Endothelial cell of umbilical vein (primary cell): ENCODE results near the gene TMEM94. TPM values are rescaled to one million over a fixed set of nuclear protein-coding genes. Genes with fewer than 3 reads are reported as not detected.
A peak's percentile ranks its signal among the peaks of the same experiment; 100 is the strongest.

Source experiments
- BruUV-seq: library from RNA; stranded (reverse); fragments of 400-500 nt; replicated peaks from 2 replicates; lab custom pipeline; 2021; lab: Mats Ljungman, UMichigan
- CTCF ChIA-PET: fragments of 300-600, 350-600 bp; sonication (Branson Sonifier 250); formaldehyde crosslinking; loops from one replicate; lab custom pipeline; 2021; ENCODE audit warnings: antibody characterized with exemption, inconsistent platforms; lab: Charles Lee
- POLR2A ChIA-PET: fragments of 300-600, 350-600 bp; sonication (Branson Sonifier 250); formaldehyde crosslinking; loops from one replicate; lab custom pipeline; 2021; ENCODE audit warnings: antibody characterized with exemption, inconsistent platforms; lab: Charles Lee
- DNase-seq: peaks from one replicate; pipeline ENCODE4 v3.0.0-alpha.2; 2011; ENCODE audit warnings: low read depth, low spot score
- FAIRE-seq: peaks from 2 replicates; lab custom pipeline; 2011; peaks lifted over from hg19 to GRCh38; lab: Jason Lieb, UNC
- H2AFZ ChIP-seq: 2 replicates; pipeline ENCODE4 v1.6.0; 2012; ENCODE audit warnings: low read depth, low read length, control low read depth, inconsistent platforms
- H3K27ac ChIP-seq: 2 replicates; pipeline ENCODE4 v1.5.1; 2011; ENCODE audit warnings: low read depth, mild to moderate bottlenecking, control low read depth, low read length, moderate library complexity; ENCODE audit not compliant: insufficient read depth
- H3K27me3 ChIP-seq, 2 experiments: 2 replicates each; pipeline versions ENCODE4 v1.6.0 to v1.6.1; 2011; ENCODE audit warnings: low read length in 2 of 2, mixed read lengths in 1 of 2; ENCODE audit not compliant: control insufficient read depth in 2 of 2, insufficient read depth in 2 of 2
- H3K36me3 ChIP-seq, 2 experiments: 2 replicates in 1 of 2; 3 replicates in 1 of 2; pipeline ENCODE4 v1.5.1; 2011; ENCODE audit warnings: low read length in 2 of 2, mild to moderate bottlenecking in 1 of 2, moderate library complexity in 1 of 2; ENCODE audit not compliant: control insufficient read depth in 2 of 2, insufficient read depth in 2 of 2; ENCODE audit errors: extremely low read depth in 1 of 2
- H3K4me1 ChIP-seq: 3 replicates; pipeline ENCODE4 v1.5.1; 2011; ENCODE audit warnings: mild to moderate bottlenecking, low read length; ENCODE audit not compliant: control insufficient read depth, insufficient read depth; ENCODE audit errors: extremely low read depth
- H3K4me2 ChIP-seq: 2 replicates; pipeline ENCODE4 v1.6.1; 2011; ENCODE audit warnings: low read length, control low read depth, mixed read lengths; ENCODE audit not compliant: insufficient read depth
- H3K4me3 ChIP-seq, 3 experiments: fragments of 200-600 bp in 1 of 3; sonication (generic), shearing (Covaris generic) in 1 of 3; replicated peaks in 1 of 3; 2 replicates each; pipeline ENCODE4 v1.5.1; 2011 to 2016; ENCODE audit warnings: control low read depth in 3 of 3, low read length in 3 of 3, mild to moderate bottlenecking in 2 of 3, inconsistent platforms in 1 of 3, low read depth in 1 of 3, moderate library complexity in 1 of 3; ENCODE audit not compliant: insufficient read depth in 1 of 3
- H3K79me2 ChIP-seq: 2 replicates; pipeline ENCODE4 v1.6.0; 2012; ENCODE audit warnings: low read length, inconsistent platforms; ENCODE audit not compliant: control insufficient read depth, insufficient read depth
- H3K9ac ChIP-seq: replicated peaks from 2 replicates; pipeline ENCODE3; 2011; ENCODE audit warnings: low read length, control low read depth; ENCODE audit not compliant: insufficient read depth; ENCODE audit errors: extremely low read depth
- H3K9me1 ChIP-seq: replicated peaks from 3 replicates; pipeline ENCODE4 v1.6.0; 2011; ENCODE audit warnings: mild to moderate bottlenecking, low read length; ENCODE audit not compliant: control insufficient read depth, insufficient read depth; ENCODE audit errors: extremely low read depth
- H3K9me3 ChIP-seq: replicated peaks from 2 replicates; pipeline ENCODE4 v1.5.1; 2012; ENCODE audit warnings: low read length, inconsistent platforms; ENCODE audit not compliant: control insufficient read depth, insufficient read depth
- H4K20me1 ChIP-seq: replicated peaks from 2 replicates; pipeline ENCODE3; 2011; ENCODE audit warnings: mild to moderate bottlenecking, low read length; ENCODE audit not compliant: control insufficient read depth, insufficient read depth; ENCODE audit errors: extremely low read depth
- CTCF ChIP-seq, 2 donors: IDR thresholded peaks; 1 replicate in 1 of 2; 2 replicates in 1 of 2; pipeline ENCODE4 v1.5.1; 2011; ENCODE audit warnings: low read length in 2 of 2, mild to moderate bottlenecking in 2 of 2, moderate library complexity in 2 of 2, control low read depth in 1 of 2, inconsistent platforms in 1 of 2, low read depth in 1 of 2; ENCODE audit not compliant: insufficient read depth in 1 of 2; ENCODE audit errors: extremely low read depth in 1 of 2
- EZH2 ChIP-seq: IDR thresholded peaks from 2 replicates; pipeline ENCODE4 v1.6.1; 2012; ENCODE audit warnings: borderline replicate concordance, low read depth, mild to moderate bottlenecking, moderate library complexity, low read length, inconsistent platforms; ENCODE audit not compliant: severe bottlenecking
- FOS ChIP-seq: IDR thresholded peaks from 2 replicates; pipeline ENCODE4 v1.6.1; 2011; ENCODE audit warnings: mild to moderate bottlenecking, low read length, moderate library complexity, borderline replicate concordance; ENCODE audit not compliant: insufficient read depth
- GATA2 ChIP-seq: IDR thresholded peaks from 2 replicates; pipeline ENCODE4 v1.7.0; 2011; ENCODE audit warnings: low read depth, mild to moderate bottlenecking, moderate library complexity, mixed read lengths, low read length; ENCODE audit not compliant: insufficient read length, insufficient read depth
- JUN ChIP-seq: IDR thresholded peaks from 2 replicates; pipeline ENCODE4 v1.6.1; 2011; ENCODE audit warnings: borderline replicate concordance, low read depth; ENCODE audit not compliant: insufficient read length, insufficient read depth
- MAX ChIP-seq: IDR thresholded peaks from 2 replicates; pipeline ENCODE4 v1.6.1; 2011; ENCODE audit not compliant: insufficient read depth, insufficient read length
- MYC ChIP-seq: IDR thresholded peaks from one replicate; pipeline ENCODE4 v1.6.1; 2011; ENCODE audit warnings: mild to moderate bottlenecking, low read depth, low read length
- POLR2A ChIP-seq: IDR thresholded peaks from 2 replicates; pipeline ENCODE4 v1.6.1; 2012; ENCODE audit warnings: low read depth, mild to moderate bottlenecking, control low read depth, low read length
- POLR2AphosphoS5 ChIP-seq: IDR thresholded peaks from 2 replicates; pipeline ENCODE4 v1.6.1; 2012; ENCODE audit warnings: low read depth, mild to moderate bottlenecking, control low read depth, low read length, moderate library complexity; ENCODE audit not compliant: insufficient read depth
- dilution Hi-C: fragments of 300-500 bp; cut with MboI; formaldehyde crosslinking; loops from one replicate; pipeline ENCODE4 v1.15.0; 2019; ENCODE audit warnings: low sequenced_read_pairs; ENCODE audit not compliant: extremely low pct_ligation_motif_present
- intact Hi-C: fragments of 100-400 bp; cut with micrococcal nuclease; formaldehyde crosslinking; loops from one replicate; pipeline ENCODE4 v1.10.0; 2022
- polyA plus RNA-seq, 4 experiments: library from polyadenylated mRNA; depleted of rRNA in 3 of 4; stranded (reverse) in 3 of 4; unstranded in 1 of 4; fragments of >200 nt; gene quantifications; 2 replicates each; pipeline versions ENCODE4 v1.2.1 to v1.2.3, GENCODE V29; 2011 to 2012; ENCODE audit warnings: missing spikeins in 1 of 4
- total RNA-seq: library from RNA; stranded (reverse); gene quantifications from 2 replicates; pipeline ENCODE4 v1.2.3, GENCODE V29; 2021

The TMEM94 gene
- total and polyA plus RNA-seq, 2 donors (not counting 3 experiments of a cell fraction or from before 2014, with no cell fraction given) = 69.2 to 75.9 TPM

GRCh38 chr17:75511610-75512575 lies 55.5 kb downstream of the TMEM94 start:
- Histone ChIP-seq H3K9ac (no peak overlapping the region), H3K79me2 (peaks cover 36% of the 10 kb centered on the region), H4K20me1 (no peaks in the 10 kb centered on the region), H3K4me1 (peaks cover 56% of the 10 kb centered on the region), H3K36me3 (peaks cover 0 to 2% of the 10 kb centered on the region in 2 experiments), H3K4me3 (no peak overlapping the region), H2AFZ (no peak overlapping the region), H3K27ac (no peak overlapping the region), H3K9me1 (no peaks in the 10 kb centered on the region), H3K9me3 (no peaks in the 10 kb centered on the region), H3K27me3 (no peaks in the 10 kb centered on the region), H3K4me2 (peak overlapping the region; percentile 6)
- dilution Hi-C loops (no loop called here), intact Hi-C loops (loop anchor here (5.0 to 10.0 kb wide), 2 partner anchors 235 to 467 kb away; partner anchors contain the start of genes ATP5PD and KCTD2)
- ChIA-PET POLR2A (interaction anchor here (0.6 kb wide), 1 partner anchor 404 kb away, joined by 3 read pairs; no protein-coding TSS in a partner anchor), CTCF (interaction anchor here (1.0 to 1.5 kb wide), 3 partner anchors 13 to 236 kb away, joined by 3 read pairs; no protein-coding TSS in a partner anchor)
- DNase-seq = no peak
- no peak for FAIRE-seq
- no peak for TF ChIP-seq POLR2A
- peak; percentile 32 for TF ChIP-seq POLR2AphosphoS5
- BruUV-seq = no TSS peak

- no peak overlapping the region for H2AFZ ChIP-seq
- DNase-seq = no peak
- intact Hi-C loops (loop anchor here (5.0 to 10.0 kb wide), 2 partner anchors 234 to 468 kb away; partner anchors contain the start of genes ATP5PD and KCTD2), dilution Hi-C loops (no loop called here)
- H4K20me1 ChIP-seq = no peaks in the 10 kb centered on the region
- BruUV-seq = TSS peak; percentile 14
- peaks cover 0 to 2% of the 10 kb centered on the region in 2 experiments for H3K36me3 ChIP-seq
- ChIA-PET CTCF (interaction anchor here (1.4 to 1.5 kb wide), 2 partner anchors 14 to 235 kb away, joined by 3 read pairs; no protein-coding TSS in a partner anchor), POLR2A (no interaction called here)
- H3K27me3 ChIP-seq = no peaks in the 10 kb centered on the region
- no peak overlapping the region for H3K9ac ChIP-seq
- H3K9me3 ChIP-seq = no peaks in the 10 kb centered on the region
- peak; percentile 72 for FAIRE-seq
- H3K79me2 ChIP-seq = peaks cover 36% of the 10 kb centered on the region
- TF ChIP-seq POLR2AphosphoS5 (no peak), MAX (no peak), JUN (no peak), CTCF (IDR thresholded peaks at IDR 0.05; ENCODE audit: extremely low read depth in 1 of 2, insufficient read depth in 1 of 2, low read depth in 1 of 2, low read length in 2 of 2) (no peak), GATA2 (no peak), FOS (no peak), POLR2A (no peak), EZH2 (no peak), MYC (no peak)
- no peaks in the 10 kb centered on the region for H3K9me1 ChIP-seq
- H3K4me2 ChIP-seq = peak overlapping the region; percentile 61
- H3K27ac ChIP-seq = no peak overlapping the region
- peaks cover 62% of the 10 kb centered on the region for H3K4me1 ChIP-seq
- no peak overlapping the region for H3K4me3 ChIP-seq
Measured at GRCh38 chr17:75512926-75513640, 56.6 kb downstream of the TMEM94 start.
